GM19351 (cell line): ENCODE data around the gene MGLL.

Experiments used
- ATAC-seq: cut with Tn5 transposase; IDR thresholded peaks from one replicate; pipeline ENCODE4 v1.9.1; 2021; ENCODE audit warnings: mild to moderate bottlenecking, moderate library complexity; ENCODE audit not compliant: unreplicated experiment

The MGLL gene

DNA sequence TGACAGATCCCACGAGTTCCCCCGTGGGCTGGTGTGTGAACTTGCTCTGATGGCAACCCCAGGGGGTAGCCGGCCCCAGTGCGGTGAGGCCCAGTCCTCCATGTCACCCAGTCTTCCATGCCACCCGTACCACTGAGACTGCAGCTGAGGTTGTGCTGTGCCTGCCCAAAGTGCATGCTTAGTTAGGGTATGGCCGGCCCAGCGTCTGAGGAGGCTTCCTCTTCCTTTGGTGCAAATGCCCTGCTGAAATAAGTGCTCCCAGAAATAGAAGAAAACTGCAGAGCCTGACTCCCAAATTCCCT lies 31.5 kb downstream of the MGLL start:
- no peak for ATAC-seq

DNA sequence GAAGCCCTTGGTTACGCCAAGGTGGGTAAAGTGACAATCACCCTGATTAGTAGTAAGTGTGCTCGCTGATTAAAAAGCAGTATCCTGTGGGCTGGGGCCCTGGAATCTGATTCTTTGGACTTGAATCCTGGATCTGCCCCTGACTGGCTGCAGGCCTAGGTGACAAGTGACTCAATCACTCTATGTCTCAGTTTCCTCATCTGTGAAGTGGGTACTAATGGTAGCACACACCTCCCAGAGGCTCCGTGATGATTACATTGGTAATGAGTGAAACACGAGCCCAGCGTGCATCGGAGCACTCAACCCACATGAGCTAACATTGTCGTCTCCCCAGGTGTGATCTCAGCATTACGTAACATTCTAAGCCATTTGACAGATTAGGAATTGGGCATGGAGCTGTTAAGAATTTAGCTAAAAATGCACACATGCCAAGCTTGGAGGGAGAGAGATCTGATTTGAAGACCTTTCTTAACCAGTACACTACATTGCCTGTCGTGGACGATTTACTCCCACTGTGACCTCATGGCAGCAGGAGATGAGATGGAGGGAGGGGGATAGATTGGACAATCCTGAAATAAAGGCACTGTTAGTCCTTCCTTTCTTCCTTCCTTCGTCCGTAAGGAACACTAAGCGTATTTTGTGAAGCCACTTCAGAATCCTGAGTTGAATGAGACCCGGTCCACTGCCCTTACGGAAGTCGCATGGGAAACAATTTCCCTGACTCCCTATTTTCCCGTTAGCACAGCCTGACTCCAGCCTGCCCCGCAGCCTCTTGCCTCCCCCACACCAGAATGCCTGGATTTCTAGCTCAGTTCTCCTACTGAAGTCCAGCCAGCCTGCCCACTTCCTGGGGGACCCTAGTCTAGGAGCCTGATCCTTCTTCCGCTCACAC lies 32.1 kb downstream of the MGLL start:
- ATAC-seq: no peak

DNA sequence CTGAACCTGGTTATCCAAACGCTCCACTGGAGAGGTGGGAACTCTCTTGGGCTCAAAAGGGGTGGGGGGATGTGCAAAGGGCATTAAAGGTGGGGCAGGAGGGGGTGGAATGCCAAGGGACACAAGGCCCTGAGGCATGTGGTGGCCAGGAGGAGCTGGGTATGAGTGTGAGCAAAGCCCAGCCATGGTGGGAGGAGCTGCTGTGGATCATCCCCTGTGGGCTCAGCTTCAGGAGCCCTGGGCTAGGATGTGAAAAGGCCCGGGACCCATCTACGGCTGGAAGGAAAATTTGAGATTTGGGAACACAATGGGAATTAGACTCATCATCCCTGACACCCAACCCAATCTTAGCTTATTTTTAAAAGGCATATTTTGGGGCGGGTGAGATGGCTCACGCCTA lies 33.3 kb downstream of the MGLL start:
- ATAC-seq: no peak

GRCh38 chr3:127788451-127788909 lies 33.8 kb downstream of the MGLL start:
- ATAC-seq: no peak

GRCh38 chr3:127787571-127788365 lies 34.5 kb downstream of the MGLL start:
- ATAC-seq: no peak

GRCh38 chr3:127787071-127787490 lies 35.2 kb downstream of the MGLL start:
- no peak for ATAC-seq

DNA sequence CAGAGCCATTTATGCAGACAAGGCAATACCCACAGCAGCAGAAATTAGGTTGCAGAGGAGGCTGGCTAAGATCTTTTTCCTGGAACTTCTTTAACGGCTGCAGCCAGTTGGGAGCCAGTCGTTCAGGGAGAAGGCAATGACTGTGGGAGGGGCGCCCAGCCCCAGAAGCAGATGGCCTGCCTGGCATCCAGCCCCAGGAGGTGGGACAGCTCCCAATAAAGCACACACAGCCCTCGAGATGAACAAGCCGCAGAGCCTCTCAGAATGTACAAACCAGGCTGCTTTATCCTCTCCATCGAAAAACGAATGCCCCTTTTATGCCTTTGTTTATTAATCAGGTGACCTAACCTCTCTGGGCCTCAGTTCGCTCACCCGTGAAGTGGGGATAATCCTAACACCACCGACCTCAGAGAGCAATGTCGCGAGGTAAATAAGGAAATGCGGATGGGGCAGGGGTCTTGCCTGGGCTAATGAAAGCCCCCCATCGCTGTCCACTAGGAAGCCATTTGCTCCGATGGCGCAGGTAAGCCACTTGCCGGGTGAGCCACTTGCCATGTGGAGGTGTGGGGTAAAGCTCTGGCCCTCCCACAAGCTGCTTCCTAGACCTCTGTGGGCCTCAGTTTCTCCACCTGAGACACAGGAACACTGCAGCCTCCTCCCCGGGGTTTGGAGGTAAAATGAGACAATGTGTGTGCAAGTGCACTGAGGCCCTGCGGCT lies 35.8 kb downstream of the MGLL start:
- ATAC-seq: no peak

DNA sequence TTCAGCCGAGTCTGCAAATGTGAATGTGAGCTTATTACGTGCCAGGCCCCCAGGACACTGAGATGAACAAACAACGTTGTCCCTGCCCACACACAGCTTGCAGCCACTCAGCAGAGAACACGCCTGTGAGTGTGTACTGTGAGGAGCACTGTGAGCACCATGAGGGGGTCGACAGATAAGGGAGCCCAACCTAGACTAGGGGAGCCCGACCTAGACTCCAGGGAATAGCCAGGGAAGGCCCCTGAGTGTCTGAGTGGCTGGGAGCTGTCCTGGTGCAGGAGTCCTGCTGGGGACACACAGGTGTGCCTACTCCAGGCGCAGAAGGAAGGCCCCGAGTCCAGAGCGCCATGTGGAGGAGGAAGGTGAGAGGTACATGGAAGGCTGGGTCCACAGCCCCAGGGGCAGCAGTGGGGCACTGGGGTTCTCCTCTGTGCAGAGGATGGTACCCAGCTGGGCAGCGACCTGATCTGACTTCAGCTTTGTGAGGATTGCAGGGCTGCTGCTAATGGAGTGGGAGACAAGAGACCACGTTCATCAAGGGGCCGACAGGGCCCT lies 36.5 kb downstream of the MGLL start:
- ATAC-seq: no peak

DNA sequence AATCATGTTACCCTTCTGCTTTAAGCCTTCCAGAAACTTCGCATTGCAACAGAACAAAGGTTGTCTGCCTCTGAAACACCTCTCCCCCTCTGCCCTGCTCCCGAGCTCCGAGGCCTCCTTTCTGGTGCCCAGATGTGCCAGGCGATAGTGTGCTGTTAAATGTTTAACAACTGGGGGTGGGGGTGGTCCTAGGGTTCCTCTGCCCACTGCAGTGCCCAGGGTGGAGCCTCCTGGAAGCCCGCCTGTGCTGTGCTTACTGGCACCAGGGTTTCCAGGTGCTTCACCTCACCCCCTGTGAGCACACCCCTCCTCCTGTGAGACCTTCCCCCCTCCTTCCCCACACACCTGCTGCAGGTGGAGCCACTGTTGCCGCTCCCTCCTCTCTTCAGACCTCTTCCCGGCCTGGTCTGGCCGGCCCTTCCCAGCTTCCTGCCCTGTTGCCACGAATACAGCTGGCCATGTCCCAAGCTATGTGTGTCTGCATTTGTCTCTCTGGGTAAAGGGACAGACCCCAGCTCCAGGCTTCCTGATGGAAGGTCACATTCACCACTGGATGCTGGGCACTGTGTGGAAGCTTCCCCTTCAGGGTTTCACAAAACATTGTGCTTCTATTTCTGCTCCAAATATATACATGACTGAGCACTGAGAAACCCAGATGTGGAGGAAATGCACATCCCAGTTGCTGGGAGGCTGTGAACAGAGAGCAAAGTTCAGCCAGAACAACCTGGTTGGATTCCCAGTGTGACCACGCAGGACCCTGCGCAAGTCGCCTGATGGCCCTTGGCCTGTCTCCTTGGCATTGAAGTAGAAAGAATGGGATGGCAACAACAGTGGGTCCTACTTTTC lies 37.2 kb downstream of the MGLL start:
- ATAC-seq: no peak

- ATAC-seq: no peak
Observed at GRCh38 chr3:127784283-127784682, 38.0 kb downstream of the MGLL start.

- no peak for ATAC-seq
Observed at GRCh38 chr3:127783642-127784160, 38.6 kb downstream of the MGLL start.

DNA sequence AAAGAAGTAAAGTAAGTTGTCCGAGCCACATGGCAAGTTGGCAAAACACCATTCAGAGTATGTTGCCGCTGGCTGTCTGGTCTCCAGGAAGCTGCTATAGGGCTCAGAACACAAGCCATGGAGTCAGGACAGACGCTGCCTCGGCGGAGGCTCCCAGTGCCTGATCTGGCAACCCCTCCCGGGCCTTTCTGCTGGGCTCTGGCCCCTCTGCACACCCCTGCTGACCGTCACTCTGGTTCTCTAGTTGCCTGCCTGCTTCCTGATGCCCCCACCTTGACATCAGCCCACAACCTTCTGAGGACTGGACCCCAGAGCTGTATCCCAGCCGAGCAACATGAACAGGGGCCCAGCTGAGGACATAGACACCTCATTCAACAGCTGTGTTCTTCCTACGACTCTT lies 39.1 kb downstream of the MGLL start:
- no peak for ATAC-seq

DNA sequence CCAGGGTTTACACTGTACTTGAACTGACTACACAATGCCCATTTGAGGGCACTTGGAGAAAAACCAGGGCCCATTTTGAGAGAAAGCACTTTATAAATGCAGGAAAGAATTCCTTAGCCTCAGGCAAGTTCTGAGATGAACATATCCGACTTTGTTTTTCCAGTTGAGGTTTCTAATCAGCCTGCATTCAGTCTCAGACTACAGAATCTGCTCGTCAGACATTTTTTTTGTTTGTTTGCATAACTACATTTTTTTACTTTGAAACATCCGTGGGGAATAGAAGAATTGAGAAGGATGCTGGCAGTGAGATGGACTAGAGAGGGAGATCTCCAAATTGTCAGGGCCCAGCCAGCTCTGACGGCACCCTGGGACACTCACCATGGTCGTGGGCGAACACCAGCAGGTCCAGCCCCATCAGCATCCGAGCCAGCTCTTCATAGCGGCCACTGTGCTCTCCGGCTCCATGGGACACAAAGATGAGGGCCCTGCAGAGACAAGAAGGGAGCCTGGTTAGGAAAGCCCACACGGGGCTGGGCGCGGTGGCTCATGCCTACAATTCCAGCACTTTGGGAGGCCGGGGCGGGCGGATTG lies 40.8 kb downstream of the MGLL start:
- ATAC-seq: no peak

- ATAC-seq: no peak
Observed at GRCh38 chr3:127780536-127781400, 41.5 kb downstream of the MGLL start.

DNA sequence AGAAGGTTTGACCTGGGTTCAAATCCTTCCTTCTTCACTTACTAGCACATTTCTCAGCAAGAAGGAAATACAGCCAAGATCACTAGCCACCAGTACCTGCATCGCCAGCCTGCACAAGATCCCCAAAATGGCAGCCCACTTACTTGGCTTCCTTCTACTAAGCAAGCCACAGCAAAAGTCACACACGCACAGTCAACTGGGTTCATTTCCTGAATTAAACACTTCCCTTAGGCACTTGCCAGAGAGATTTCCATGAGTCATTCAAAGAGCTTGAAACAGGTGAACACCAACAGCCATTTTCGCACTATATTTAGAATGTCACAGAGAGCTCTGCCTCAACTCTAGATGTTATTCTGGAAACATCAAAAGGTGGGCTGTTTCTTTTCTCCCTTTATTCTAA lies 42.6 kb downstream of the MGLL start:
- no peak for ATAC-seq

DNA sequence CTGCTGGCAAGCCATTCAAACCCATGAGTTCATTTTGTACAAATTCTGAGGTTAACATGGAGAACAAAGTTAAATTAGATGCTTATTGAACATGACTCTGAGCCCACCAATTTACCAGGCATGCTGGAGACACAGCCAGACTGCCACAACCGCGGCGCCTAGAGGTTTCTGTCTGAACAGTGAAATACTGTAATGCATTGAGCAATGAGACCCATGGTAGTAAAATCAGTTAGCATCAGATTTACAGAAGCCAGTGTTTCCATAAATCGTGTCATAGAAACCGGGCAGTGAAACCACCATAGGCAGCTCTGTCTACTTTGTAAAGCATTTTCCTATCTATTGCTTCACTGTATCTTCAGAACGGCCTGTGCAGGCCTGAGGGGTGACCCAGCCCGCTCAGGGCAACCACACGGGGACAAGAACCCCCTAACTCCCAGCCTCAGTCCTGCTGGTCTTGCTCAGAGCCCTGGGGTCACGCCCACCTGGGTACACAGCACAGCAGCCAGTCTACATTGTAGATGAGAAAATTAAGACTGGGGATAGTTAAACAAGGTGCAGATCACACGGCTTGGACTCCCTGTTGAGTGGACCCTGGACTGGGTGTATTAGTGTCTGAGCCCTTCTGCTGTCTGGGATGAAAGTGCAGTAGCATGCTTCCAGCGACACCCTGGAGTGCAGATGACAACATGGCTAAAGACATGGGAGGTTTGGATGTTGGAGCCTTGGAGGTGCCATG lies 44.2 kb downstream of the MGLL start:
- no peak for ATAC-seq

DNA sequence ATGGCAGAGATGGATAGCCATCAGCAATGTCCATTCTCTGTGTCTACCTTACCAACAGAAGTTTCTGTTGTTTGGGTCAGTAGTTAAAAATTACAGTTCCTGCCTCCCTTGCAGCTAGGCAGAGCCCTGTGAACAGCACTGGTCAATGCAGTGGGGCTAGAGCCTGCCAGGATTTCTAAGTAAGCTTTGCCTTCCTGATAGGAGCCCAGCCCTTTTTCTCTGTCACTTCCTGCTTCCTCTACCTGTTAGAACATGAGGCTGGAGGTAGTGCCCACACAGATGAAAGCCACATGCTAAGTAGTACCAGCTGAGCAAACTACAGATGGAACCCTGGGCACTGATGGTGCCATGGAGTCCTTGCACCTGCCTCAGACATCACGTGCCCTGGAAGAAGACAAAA lies 45.0 kb downstream of the MGLL start:
- ATAC-seq: no peak

- ATAC-seq: no peak
Observed at GRCh38 chr3:127776347-127776746, 46.0 kb downstream of the MGLL start.
